HG03060 (cell line): ENCODE data around the gene AKNAD1.

ENCODE experiments used
- ATAC-seq: cut with Tn5 transposase; IDR thresholded peaks from one replicate; pipeline ENCODE4 v1.9.1; 2021; ENCODE audit warnings: low read depth, moderate number of reproducible peaks; ENCODE audit not compliant: unreplicated experiment

AKNAD1 gene

DNA sequence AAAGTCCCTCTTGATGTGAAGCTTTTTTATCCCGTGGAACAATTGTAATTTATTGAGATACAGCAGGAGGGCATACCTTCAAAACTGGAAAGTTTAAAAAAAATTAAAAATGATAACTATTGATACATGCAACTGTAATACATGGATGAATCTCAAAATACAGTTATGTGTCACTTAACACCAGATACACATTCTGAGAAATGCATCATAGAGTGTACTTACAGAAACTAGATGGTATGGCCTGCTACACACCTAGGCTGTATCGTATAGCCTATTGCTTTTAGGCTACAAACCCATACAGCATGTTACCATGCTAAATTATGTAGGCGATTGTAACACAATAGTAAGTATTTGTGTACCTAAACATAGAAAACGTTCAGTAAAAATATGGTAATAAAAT lies 7.1 kb upstream of the AKNAD1 start:
- ATAC-seq = no peak

DNA sequence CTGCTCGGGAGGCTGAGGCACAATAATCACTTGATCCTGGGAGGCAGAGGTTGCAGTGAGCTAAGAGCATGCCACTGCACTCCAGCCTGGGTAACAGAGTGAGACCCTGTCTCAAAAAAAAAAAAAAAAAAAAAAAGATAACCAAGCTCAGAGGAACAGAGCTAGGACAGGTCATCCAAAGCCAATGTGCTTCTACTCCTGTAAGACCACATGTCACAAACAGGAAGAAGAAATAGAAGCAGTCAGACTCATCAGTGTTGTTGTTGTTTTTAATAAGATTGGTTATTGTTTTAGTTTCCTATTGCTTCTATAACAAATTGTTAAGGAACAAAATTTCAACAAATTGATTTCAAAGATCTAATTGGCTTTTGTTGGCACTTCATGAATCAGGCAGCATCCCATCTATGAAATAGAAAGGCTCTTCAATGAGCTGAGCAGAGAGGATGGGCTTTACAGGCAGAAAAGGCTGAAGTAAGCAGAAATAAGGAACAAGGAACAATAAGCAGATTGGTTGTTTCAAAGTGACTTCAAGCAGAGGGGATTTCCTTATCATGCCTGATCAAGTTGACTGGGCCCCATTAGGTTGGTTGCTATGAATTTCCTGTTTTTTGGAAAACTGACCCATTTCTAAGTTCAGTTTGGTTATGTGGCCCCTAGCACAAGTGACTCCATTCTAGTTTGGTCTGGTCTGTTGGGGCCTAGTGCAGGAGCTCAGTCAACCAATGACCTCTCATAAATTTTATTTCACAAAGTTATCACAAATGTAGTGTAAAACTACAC lies 6.0 kb upstream of the AKNAD1 start:
- ATAC-seq = no peak

DNA sequence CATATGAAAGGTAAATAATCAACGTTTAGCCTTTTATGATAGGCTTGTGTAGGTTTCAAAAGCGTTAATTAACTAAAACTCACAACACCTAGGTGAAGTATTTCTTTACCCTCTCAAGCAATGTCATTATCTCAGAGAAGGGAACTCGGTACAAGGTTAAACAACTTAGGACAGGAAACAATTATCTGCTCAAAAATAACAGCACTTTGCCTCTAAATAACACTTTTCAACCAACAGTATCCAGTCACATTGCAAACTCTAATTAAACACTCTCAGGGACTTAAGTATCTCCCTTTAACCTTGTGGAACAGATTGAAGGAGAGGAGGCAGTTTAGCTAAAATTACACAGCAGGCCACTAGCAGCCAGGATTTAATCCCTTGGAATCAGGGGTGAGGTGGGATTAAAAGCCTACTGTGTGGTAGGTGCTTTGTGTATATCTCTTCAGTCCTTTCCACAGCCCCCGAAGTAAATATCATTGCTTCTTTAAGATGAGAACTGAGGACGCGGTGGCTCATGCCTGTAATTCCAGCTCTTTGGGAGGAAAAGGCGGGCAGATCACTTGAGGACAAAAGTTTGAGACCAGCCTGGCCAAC lies 5.2 kb upstream of the AKNAD1 start:
- ATAC-seq = no peak

DNA sequence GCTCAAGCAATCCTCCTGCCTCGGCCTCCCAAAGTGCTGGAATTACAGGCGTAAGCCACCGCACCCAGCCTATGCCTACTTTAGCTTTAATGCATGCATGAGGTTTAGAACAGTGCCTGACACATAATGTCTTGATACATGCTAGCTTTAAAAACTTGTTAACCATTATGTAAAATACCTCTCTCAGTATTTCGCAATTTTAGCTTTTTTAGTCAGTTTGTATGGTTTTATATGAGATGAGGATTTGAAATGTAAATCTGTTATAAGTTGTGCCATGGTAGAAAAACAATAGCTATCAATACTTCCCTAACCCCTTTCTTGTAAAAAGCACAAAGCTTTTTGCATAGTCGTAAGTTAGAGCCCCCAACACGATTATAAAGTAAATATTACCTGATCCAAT lies 4.7 kb upstream of the AKNAD1 start:
- no peak for ATAC-seq

DNA sequence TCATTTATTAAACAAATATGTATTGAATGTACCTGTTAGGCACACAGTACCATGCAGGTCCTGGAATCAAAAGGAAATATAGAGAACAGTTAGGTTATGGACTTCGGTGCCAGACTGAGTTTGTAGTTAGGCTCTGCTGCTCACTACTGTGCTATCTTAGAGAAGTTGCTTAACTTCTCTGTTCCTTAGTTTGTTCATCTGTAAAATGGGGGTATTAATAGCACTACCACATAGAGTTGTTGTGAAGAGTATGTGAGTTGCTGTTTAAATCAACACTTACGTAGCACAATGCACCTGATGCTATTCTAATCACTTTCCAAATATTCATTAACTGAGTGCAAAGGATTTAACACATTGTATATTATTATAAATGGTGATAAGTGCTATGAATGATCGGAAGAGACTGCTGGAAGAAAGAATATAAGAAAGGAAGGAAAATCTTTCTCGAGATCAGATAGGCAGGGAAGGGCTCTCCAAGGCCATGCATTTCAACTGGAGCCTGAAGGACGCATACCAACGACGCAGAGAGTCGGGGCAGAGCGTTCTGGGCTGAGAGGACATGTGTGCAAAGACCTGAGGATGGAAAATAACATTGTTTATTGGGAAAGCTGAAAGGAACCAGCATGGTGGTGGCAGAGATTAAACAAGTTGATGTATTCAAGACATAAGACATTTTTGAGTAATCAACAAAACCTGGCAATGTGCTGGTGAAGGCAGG lies 3.5 kb upstream of the AKNAD1 start:
- ATAC-seq = no peak

DNA sequence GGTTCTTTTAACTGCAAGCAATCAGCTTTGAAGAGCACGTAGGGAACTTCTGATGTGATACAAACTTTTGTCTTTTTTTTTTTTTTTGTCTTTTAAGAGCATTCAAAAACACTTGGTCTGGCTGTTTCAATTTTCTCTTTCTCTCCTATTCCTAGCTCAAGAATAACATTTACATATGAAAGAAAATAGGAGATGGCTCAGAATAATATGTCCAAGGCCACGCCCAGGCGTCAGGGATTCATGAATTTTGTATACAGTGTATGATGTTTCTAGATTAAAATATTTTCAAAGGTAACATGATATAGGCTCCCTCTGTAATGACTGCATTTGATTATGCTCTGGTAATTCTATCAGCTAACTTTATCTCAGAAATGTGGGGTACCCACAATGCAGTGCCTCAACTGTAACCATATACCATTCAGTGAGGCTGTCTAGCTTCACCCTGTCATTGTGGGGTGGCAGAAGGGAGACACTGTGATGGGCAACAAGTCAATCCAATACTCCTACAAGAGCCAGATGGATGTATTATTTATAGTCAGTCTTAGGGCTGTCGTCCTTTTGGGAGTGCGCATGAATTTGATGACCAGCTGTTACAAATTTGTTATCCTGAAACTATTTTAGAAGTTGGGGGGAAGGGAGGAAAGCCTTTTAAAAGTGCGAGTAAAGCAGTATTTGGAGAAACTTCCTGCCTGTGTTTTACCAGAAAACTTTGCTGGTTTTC lies 1.5 kb upstream of the AKNAD1 start:
- no peak for ATAC-seq

DNA sequence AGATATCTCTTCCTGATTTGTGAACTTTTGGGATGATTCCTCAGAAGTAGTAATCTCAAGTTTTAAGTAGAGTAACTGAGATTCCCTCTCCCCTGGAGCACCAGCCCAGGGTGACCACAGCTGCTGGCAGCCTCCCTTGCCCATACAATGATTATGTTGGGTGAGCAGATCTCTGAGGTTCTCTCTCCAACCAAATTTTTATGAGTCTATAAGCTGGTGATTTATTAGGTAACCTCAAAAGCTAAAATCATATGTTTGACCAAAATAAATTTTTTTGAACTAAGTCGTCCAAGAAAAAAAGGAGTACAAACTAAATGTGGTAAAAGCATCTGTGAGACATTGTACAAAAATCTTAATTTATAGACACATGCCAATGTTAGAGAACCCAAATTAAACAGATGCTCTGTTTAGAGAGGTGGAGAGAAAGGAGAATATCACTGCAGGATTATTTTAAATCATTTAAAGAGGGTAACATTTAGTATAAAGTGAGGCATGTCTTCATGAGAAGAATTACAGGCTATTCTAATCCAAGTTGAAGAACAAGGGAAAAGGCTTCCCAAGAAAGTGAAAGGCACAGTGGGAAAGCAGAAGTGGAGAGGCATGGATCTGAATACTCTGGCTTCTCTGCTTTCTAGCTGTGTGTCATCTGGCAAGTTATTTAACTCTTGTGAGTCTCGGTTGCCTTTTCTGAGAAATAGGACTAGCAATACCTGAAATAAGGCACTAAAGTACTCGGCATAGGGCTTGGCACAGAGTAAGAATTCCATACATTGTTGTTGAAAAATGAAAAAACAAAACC lies 2.5 kb downstream of the AKNAD1 start:
- no peak for ATAC-seq

DNA sequence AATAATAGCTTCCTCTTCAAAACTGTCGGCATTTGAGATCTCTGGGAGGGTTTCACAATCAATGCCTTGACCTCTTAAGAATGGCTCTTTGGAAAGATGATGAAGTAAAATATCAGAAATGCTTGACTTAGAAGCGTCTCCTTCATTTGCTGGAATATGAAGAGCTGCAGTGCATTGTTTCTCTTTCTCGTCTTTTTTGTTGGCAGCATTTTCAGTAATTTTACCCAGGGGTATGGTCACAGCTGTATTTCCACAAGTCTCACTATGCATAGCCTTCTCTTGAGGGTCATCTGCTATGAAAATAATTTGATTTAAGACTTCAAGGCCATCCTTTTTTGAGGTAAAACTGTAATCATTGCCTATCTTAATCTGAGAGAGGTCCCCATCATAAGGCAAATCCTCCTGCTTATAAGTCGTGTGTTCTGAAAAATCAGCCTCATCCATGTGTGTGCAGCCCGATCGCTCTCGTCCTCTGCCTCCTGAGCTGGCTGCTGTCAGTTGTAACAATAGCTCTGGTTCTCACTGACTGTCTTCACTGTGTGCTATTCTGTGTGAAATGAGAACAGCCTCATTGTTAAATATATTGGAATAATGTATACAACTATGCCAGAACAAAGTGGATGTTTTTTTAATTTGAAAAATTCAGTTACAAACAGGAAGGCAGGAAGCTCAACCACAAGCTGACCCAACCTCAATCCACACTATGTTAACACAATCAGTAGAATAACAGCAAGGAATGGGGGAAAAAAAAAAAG lies 4.5 kb downstream of the AKNAD1 start:
- ATAC-seq = no peak

DNA sequence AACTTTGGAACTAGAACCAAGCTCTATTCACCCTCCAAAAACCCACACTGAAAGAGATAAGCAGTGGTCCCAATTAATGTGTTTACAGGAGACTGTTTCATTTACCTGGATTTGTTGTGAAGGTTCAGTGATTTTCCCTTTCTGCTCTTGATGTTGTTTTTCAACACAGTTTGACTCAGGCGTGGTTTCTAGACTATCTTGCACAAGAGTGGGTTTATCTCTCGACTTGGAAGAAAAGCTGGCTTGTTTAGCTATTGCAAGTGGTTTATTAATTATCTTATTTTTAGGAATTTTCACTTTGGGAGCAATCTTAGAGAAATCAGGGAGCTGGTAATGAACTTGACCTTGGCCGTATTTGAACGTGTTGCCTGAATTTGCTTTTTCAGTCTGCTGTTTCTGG lies 5.3 kb downstream of the AKNAD1 start:
- no peak for ATAC-seq

DNA sequence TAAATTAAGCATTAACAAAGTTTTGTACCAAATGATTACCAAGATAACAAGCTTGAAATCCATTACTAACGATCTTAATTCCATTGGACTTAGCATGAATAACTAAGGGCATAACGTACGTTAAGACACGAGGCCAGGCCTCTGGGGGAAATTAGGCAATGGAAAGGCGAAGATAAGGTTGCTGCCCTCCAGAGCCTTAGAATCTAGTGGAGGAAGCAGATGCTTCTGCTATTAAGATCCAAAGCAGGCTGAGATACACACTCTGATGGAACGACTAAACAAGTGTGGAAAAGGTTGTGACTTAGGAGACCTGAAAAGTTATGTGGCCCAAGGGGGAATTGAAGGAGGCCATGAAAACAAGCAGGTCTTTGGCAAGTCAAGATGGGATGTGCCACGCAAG lies 6.0 kb downstream of the AKNAD1 start:
- no peak for ATAC-seq

DNA sequence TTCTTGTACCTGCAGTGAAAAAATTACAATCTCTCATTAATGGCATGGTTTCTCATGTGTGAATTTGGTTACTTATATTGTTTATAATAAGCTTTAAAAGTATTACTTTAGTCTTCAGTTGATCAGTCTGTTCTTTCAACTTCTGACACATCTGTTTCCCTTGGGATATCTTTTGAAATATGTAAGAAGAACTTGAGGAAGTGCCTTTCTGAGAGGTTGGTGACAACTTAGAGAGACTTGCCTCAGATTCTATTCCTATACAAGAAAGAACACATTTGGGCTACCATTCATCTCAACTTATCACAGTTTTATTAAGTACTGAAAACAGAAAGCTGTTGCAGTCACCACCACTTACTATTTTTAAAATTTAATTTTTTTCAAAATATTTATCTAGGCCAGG lies 8.1 kb downstream of the AKNAD1 start:
- ATAC-seq = no peak

DNA sequence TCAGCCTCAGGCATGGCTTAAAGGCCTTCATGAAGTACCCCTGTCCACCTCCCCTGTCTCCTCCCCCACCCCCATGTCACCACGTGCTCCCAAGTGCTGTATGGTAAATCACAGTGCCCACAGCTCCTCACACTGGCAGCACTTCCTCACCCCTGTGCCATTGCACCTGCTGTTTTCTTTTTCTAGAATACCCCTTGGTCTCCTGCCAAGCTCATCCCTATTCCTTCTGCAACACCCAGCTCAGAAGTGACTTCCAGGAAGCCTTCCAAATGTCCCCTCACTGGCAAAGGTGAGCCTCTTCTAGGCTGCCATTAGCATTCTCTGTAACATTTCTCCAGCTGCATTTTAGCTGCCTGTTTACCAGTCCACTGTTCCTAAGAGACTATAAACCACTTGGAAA lies 9.4 kb downstream of the AKNAD1 start:
- no peak for ATAC-seq

DNA sequence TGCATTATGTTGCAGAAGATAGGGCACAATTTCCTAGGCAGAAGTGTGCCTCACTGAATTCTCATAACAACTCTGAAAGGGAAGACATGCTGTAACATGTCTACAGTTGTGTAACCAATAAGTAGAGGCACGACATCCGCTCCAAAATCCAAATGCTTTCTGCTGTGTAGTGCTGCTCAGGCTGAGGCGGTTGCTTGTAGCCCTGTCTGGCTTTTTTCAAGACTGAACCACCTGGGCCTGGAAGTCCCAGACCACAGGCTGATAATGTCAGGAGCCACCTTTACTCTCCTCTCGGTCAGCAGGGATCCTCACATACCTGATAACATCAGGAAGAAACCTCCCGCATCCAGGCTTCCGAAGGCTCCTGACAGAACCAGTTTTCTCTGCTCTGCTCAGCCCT lies 10.9 kb downstream of the AKNAD1 start:
- ATAC-seq = no peak

DNA sequence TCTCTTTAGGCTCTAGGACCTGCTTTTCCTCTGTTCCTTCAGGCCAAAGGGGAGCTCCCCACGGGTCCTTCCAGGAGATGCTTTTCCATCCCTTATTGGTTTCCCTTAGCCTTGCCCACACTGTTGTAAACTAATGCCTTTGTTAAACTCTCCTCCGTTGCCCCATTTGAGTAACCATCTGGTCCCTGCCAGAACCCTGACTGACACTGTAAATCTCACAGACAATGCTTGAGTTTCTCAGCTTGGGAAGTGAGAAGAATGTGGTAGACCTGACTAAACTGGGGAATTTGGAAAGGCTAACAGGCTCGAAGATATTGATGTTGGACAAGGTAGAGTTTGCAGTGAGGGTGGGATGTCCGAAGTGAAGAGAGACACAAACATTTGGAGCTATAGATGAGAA lies 11.4 kb downstream of the AKNAD1 start:
- no peak for ATAC-seq

DNA sequence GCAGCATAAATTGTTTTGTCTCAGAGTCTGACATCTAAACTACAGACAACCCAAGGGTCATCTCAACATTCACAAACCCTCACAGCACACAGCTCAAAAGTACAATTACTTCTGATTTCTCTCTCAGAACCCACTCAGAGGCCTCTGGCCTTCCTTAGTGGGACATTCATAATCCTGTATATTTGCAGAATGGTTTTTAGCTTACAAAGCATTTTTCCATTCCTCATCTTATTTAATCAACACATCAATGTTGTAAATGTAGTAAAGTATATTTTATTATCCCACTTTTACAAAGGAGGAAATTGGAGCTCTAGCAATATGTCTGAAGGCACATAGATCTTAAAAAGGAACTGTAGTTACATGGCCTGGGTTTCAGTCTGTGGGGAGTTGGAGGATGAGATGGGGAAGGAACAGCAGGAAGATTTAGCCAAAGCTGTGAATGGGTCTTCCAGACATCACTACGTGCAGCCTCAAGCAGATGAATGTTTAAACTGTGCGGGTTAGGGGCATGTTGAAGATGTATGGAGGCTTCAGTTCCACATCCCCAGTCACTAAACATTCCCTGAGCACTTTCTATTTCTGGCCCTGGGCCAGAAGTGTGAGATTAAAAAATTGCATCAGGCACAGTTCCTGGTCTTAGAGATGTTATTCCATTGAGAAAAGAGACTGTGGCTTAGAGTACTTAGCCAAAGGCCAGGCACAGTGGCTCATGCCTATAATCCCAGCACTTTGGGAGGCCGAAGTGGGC lies 13.3 kb downstream of the AKNAD1 start:
- ATAC-seq = no peak

DNA sequence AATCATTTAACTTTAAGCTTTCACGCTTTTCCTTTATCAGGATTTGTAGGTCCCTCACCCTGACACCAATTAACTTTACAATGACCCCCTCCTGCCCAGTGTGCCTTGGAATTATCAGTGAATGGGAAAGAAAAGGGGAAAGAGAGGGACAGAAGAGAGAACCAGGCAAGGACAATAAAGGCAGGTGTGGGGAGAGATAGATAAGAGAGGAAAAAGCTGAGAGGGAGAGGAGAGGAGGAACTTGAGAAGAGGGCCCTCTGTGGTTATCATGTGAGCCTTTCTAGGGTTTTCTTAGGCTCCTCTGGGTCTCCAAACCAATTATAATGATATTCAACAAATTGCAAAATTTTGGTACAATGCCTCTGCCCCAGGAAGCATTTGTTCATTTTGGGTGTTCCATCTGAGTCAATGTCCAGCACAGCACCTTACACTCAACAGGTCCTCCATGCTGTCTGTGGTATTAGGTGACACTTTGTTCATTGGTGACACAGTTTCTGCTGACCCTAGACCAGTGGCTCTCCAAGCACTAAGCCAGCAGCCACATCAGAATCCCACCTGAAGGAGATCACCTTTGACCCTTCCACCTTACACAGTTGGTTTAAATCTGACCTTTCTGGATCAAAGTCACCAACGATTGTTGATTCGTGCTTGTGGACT lies 14.2 kb downstream of the AKNAD1 start:
- ATAC-seq = no peak

DNA sequence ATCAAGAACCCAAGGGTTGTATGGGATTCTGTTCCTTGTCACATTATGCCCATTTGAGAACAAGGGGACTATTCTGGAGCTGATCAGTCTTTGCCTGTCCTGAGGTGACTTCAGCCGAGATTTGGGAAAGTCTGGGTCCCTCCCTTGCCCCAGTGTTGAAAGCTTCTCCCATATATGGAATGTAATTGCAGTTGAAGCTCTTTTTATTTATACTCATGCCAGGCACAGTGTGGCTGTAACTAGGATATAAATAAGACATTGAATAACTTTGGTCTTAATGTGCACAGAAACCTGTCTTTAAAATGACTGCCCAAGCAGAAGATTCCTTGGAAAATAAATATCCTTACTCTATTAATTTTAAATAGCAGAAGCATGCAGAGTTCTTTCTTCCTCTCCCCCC lies 15.2 kb downstream of the AKNAD1 start:
- ATAC-seq = no peak

DNA sequence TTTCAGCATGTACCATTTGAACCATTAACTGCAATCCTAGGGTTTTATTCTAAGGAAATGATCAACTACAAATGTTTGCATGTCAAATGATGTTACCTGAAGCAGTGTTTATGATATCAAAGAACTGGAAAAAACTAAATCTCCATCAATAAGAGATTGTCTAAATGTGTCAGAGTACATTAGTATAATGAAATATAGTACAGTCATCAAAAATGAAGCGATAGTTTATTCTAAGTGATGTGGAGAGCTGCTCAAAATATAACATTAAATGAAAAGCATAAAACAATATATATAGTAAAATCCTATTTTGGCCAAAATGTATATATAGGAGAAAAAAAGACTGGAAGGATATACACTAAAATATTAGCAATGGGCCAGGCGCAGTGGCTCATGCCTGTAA lies 24.0 kb downstream of the AKNAD1 start:
- ATAC-seq = no peak

DNA sequence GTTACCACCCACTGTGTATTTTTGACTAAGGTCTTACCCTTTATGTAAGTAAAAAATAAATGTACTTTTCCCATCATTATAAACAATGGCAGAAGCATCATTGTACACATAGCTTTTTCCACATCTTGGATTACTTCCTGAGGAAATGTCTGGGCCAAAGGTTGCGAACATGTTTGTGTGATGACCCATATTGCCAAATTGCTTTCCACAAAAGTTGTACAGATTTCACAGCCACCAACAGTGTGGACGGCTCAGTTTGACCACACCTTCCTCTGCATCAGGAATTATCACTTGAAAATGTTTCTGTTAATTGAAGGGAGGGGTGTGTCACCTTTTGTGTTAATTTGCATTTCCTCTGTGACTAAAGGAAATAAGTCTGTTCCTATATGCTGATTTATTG lies 25.7 kb downstream of the AKNAD1 start:
- ATAC-seq = no peak
